ENCODE data around the gene PC. TPM values are rescaled to one million over a fixed set of nuclear protein-coding genes. Genes with fewer than 3 reads are reported as not detected.

The PC gene
- polyA plus RNA-seq, 2 of the 4 experiments (the other 2 are of a cell fraction), result 14.2 to 45.9 TPM

- Histone ChIP-seq H3K9me3 (no peaks in the 10 kb centered on the region), H3K27ac (no peak overlapping the region), H3K4me3 (no peak overlapping the region), H3K4me1 (peaks cover 12% of the 10 kb centered on the region), H3K4me2 (no peak overlapping the region)
- 94% methylated on average over 5 of the region's 5 CpGs for WGBS (ENCODE audit: missing lambda C conversion rate)
- POLR2A ChIA-PET, result no interaction called here
- ATAC-seq (no peak), FAIRE-seq (no peak), DNase-seq (ENCODE audit: low read depth in 1 of 2, low spot score in 1 of 2) (no peak)
- no peak for TF ChIP-seq CHD2 (IDR thresholded peaks at IDR 0.05; ENCODE audit: low read length, partially characterized antibody)
- TF ChIP-seq POLR2AphosphoS2 (conservative IDR thresholded peaks at IDR 0.05; ENCODE audit: low read length), result no peak
- TF ChIP-seq MAZ (IDR thresholded peaks at IDR 0.05; ENCODE audit: borderline replicate concordance, low read depth, low read length), result no peak
- TF ChIP-seq, protein P1, sequence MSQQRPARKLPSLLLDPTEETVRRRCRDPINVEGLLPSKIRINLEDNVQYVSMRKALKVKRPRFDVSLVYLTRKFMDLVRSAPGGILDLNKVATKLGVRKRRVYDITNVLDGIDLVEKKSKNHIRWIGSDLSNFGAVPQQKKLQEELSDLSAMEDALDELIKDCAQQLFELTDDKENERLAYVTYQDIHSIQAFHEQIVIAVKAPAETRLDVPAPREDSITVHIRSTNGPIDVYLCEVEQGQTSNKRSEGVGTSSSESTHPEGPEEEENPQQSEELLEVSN (IDR thresholded peaks at IDR 0.05; ENCODE audit: borderline replicate concordance, low read depth), result no peak
- TF ChIP-seq RARB (CRISPR knock-in tag; IDR thresholded peaks at IDR 0.05), result no peak
- no peak for TF ChIP-seq NR3C1 (IDR thresholded peaks at IDR 0.05)
- TF ChIP-seq CTCF (IDR thresholded peaks at IDR 0.05), result no peak
- TF ChIP-seq GATA3 (IDR thresholded peaks at IDR 0.05; ENCODE audit: borderline replicate concordance), result no peak
- CTCF ChIA-PET, result interaction anchor here (0.5 to 0.8 kb wide), 2 partner anchors 8 to 99 kb away, joined by 3 read pairs; no protein-coding TSS in a partner anchor
These were observed 43.1 kb upstream of the PC start for GRCh38 chr11:67001332-67001731.

- peaks cover 16% of the 10 kb centered on the region for H3K4me1 ChIP-seq
- 79% methylated on average over 7 of the region's 7 CpGs for WGBS (ENCODE audit: missing lambda C conversion rate)
- H3K9me3 ChIP-seq, result no peaks in the 10 kb centered on the region
- POLR2A ChIA-PET, result no interaction called here
- no peak for FAIRE-seq
- no peak overlapping the region for H3K4me3 ChIP-seq
- no peak for ATAC-seq
- TF ChIP-seq ZC3H11A (IDR thresholded peaks at IDR 0.05) (peak; percentile 84), HOXB5 (CRISPR knock-in tag; IDR thresholded peaks at IDR 0.05) (no peak)
- TF ChIP-seq, protein P2, sequence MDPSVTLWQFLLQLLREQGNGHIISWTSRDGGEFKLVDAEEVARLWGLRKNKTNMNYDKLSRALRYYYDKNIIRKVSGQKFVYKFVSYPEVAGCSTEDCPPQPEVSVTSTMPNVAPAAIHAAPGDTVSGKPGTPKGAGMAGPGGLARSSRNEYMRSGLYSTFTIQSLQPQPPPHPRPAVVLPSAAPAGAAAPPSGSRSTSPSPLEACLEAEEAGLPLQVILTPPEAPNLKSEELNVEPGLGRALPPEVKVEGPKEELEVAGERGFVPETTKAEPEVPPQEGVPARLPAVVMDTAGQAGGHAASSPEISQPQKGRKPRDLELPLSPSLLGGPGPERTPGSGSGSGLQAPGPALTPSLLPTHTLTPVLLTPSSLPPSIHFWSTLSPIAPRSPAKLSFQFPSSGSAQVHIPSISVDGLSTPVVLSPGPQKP (IDR thresholded peaks at IDR 0.05; ENCODE audit: low read depth, low read length), result no peak
- H3K27ac ChIP-seq, result no peak overlapping the region
- no peak overlapping the region for H3K4me2 ChIP-seq
- DNase-seq (ENCODE audit: low read depth in 1 of 2, low spot score in 1 of 2), result no peak
- CTCF ChIA-PET, result interaction anchor here (1.2 to 3.8 kb wide), 2 partner anchors 22 to 23 kb away, joined by 5 to 11 read pairs; partner anchors contain the start of gene C11orf86
These were observed 41.4 kb upstream of the PC start for GRCh38 chr11:66999555-66999954.

GRCh38 chr11:66996609-66997273, 38.6 kb upstream of the PC start:
- POLR2A ChIA-PET, result interaction anchor here (0.5 to 1.4 kb wide), 3 partner anchors 11 to 39 kb away, joined by 3 to 4 read pairs (median 3); partner anchors contain the start of gene PC
- no peaks in the 10 kb centered on the region for H3K9me3 ChIP-seq
- peak overlapping the region; percentile 53 for H3K4me2 ChIP-seq
- CTCF ChIA-PET, result interaction anchor here (0.6 to 2.1 kb wide), 9 partner anchors 10 to 163 kb away, joined by 3 to 9 read pairs (median 4); partner anchors contain the start of gene SYT12
- TF ChIP-seq ZC3H11A (IDR thresholded peaks at IDR 0.05) (peak; percentile 99), GATA3 (IDR thresholded peaks at IDR 0.05; ENCODE audit: borderline replicate concordance) (peak; percentile 66; the same call in 1 of the 2 replicates), KDM1A (IDR thresholded peaks at IDR 0.05; ENCODE audit: low read depth) (no peak), NR3C1 (IDR thresholded peaks at IDR 0.05) (no peak), TFCP2L1 (CRISPR knock-in tag; IDR thresholded peaks at IDR 0.05) (no peak), EP300 (IDR thresholded peaks at IDR 0.05) (peak in 1 of 2 experiments; percentile 39; a peak in 1 of 5 replicates), NFE2L2 (conservative IDR thresholded peaks at IDR 0.05; ENCODE audit: low read length) (no peak), NPAS2 (CRISPR knock-in tag; IDR thresholded peaks at IDR 0.05; ENCODE audit: borderline replicate concordance) (no peak)
- TF ChIP-seq, protein P3, sequence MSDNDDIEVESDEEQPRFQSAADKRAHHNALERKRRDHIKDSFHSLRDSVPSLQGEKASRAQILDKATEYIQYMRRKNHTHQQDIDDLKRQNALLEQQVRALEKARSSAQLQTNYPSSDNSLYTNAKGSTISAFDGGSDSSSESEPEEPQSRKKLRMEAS (IDR thresholded peaks at IDR 0.05), result peak; percentile 48
- TF ChIP-seq, protein P2 (IDR thresholded peaks at IDR 0.05; ENCODE audit: low read depth, low read length), result no peak
- ATAC-seq (peak; percentile 76 to 91), DNase-seq (ENCODE audit: low read depth in 1 of 2, low spot score in 1 of 2) (peak in 1 of 2 experiments; percentile 79), FAIRE-seq (no peak)
- WGBS (ENCODE audit: missing lambda C conversion rate), result 50% methylated on average over 8 of the region's 8 CpGs
- H3K4me1 ChIP-seq, result peaks cover 16% of the 10 kb centered on the region
- no peak overlapping the region for H3K4me3 ChIP-seq
- H3K27ac ChIP-seq, result peak overlapping the region; percentile 54 to 71
